Naive thymus-derived CD4-positive, alpha-beta T cell (primary cell): Measurements from ENCODE around the gene LMNTD2. TPM values are rescaled to one million over a fixed set of nuclear protein-coding genes. Genes with fewer than 3 reads are reported as not detected.

Source experiments
- ATAC-seq: fragments of 150-1000 bp; cut with Tn5 transposase; 2 replicates; pipeline ENCODE4 v1.10.0; 2021; ENCODE audit warnings: mild to moderate bottlenecking, moderate library complexity
- CTCF ChIA-PET: fragments of 350-600 bp; sonication (Branson Sonifier 250); formaldehyde crosslinking; loops from one replicate; lab custom pipeline; 2021; ENCODE audit warnings: antibody characterized with exemption; lab: Charles Lee
- POLR2A ChIA-PET: fragments of 350-600 bp; sonication (Branson Sonifier 250); formaldehyde crosslinking; loops from one replicate; lab custom pipeline; 2021; ENCODE audit warnings: antibody characterized with exemption, inconsistent platforms; lab: Charles Lee
- DNase-seq, 9 donors: peaks; one replicate each; pipeline versions ENCODE4 v3.0.0 to v3.0.0-alpha.2; 2020 to 2022; ENCODE audit warnings: mixed read lengths in 1 of 9
- H3K27ac ChIP-seq: one replicate; pipeline ENCODE4 v1.7.0; 2013; ENCODE audit warnings: mild to moderate bottlenecking, low read depth, low read length, moderate library complexity
- H3K27me3 ChIP-seq, 2 donors: one replicate each; pipeline ENCODE4 v1.7.0; 2013; ENCODE audit warnings: low read length in 2 of 2, mild to moderate bottlenecking in 2 of 2, moderate library complexity in 2 of 2; ENCODE audit not compliant: control insufficient read depth in 2 of 2, insufficient read depth in 2 of 2
- H3K36me3 ChIP-seq, 3 experiments: 1 replicate in 2 of 3; 2 replicates in 1 of 3; pipeline ENCODE4 v1.7.0; 2013; ENCODE audit warnings: low read length in 3 of 3, mild to moderate bottlenecking in 3 of 3, moderate library complexity in 1 of 3; ENCODE audit not compliant: insufficient read depth in 3 of 3, control insufficient read depth in 2 of 3
- H3K4me1 ChIP-seq, 2 donors: one replicate each; pipeline ENCODE4 v1.7.0; 2013; ENCODE audit warnings: low read length in 2 of 2, mild to moderate bottlenecking in 2 of 2, moderate library complexity in 1 of 2; ENCODE audit not compliant: control insufficient read depth in 2 of 2, insufficient read depth in 2 of 2
- H3K4me3 ChIP-seq: 2 replicates; pipeline ENCODE4 v1.7.0; 2013; ENCODE audit warnings: mild to moderate bottlenecking, low read length
- H3K9me3 ChIP-seq, 3 experiments: 1 replicate in 2 of 3; 2 replicates in 1 of 3; pipeline ENCODE4 v1.7.0; 2013; ENCODE audit warnings: low read length in 3 of 3; ENCODE audit not compliant: control insufficient read depth in 2 of 3
- H3K27ac Mint-ChIP-seq, 9 donors: one replicate each; pipeline ENCODE4 v1.8.0; 2020 to 2022; ENCODE audit warnings: mixed read lengths in 9 of 9, mild to moderate bottlenecking in 8 of 9, moderate library complexity in 5 of 9, inconsistent platforms in 2 of 9
- H3K27me3 Mint-ChIP-seq, 5 donors: one replicate each; pipeline ENCODE4 v1.8.0; 2021 to 2022; ENCODE audit warnings: mixed read lengths in 5 of 5, mild to moderate bottlenecking in 1 of 5
- H3K36me3 Mint-ChIP-seq, 5 donors: one replicate each; pipeline ENCODE4 v1.8.0; 2020 to 2022; ENCODE audit warnings: mixed read lengths in 5 of 5, mild to moderate bottlenecking in 3 of 5, inconsistent platforms in 1 of 5
- H3K4me1 Mint-ChIP-seq, 7 donors: one replicate each; pipeline ENCODE4 v1.8.0; 2020 to 2022; ENCODE audit warnings: mixed read lengths in 7 of 7, mild to moderate bottlenecking in 3 of 7, inconsistent platforms in 1 of 7
- H3K4me3 Mint-ChIP-seq, 10 donors: one replicate each; pipeline ENCODE4 v1.8.0; 2020 to 2022; ENCODE audit warnings: mild to moderate bottlenecking in 10 of 10, mixed read lengths in 10 of 10, moderate library complexity in 6 of 10, inconsistent platforms in 2 of 10
- H3K9me3 Mint-ChIP-seq, 11 donors: one replicate each; pipeline ENCODE4 v1.8.0; 2020 to 2022; ENCODE audit warnings: mixed read lengths in 11 of 11, mild to moderate bottlenecking in 4 of 11, inconsistent platforms in 1 of 11, moderate library complexity in 1 of 11
- intact Hi-C, 2 donors: fragments of 100-400 bp; cut with micrococcal nuclease; formaldehyde crosslinking; loops; one replicate each; pipeline ENCODE4 v1.15.1; 2023
- polyA plus RNA-seq, 2 donors: library from polyadenylated mRNA; unstranded; fragments of 300-500 nt; fragmentation: Illumina TruSeq; gene quantifications; one replicate each; pipeline ENCODE4 v1.2.3, GENCODE V29; 2021
- total RNA-seq, 6 experiments: library from RNA in 5 of 6; stranded (reverse) in 5 of 6; gene quantifications; 1 replicate in 5 of 6; 2 replicates in 1 of 6; pipeline ENCODE4 v1.2.3 and lab custom pipeline; 2021 to 2026

LMNTD2 gene
- total and polyA plus RNA-seq, 7 experiments from 2014 or later: 2.3 to 14.7 (median 9.0) TPM

DNA sequence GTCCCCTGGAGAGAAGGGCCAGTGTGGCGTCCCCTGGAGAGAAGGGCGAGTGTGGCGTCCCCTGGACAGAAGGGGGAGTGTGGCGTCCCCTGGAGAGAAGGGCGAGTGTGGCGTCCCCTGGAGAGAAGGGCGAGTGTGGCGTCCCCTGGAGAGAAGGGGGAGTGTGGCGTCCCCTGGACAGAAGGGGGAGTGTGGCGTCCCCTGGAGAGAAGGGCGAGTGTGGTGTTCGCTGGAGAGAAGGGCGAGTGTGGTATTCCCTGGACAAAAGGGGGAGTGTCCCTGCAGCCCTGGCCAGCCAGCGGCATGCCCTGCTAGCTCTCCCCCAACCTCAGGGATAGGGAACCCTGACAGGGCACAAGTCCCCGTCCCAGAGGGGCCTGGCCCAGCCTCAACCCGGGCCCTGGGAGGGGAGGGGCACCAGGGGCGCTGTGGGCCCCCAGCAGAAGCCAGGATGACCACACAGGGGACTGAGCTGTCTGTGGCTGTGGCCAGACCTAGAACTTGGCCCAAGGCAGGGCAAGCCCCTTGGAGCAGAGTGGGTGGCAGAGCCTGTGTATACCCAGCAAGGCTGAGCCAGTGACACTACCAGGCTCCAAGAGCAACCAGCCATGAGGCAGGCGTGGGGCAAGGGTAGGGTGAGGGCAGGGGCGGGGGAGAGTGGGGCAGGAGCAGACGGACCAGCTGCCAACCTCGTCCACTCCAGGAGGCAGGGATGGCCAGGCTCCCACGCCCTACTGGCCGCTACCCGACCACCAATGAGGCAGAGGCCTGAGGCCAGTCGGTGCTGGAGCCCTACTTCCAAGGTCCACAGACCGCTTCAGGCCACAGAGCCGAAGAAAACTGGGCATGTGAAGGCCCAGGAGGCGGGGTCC lies 29.3 kb downstream of the LMNTD2 start:
- no peak overlapping the region for H3K4me3 ChIP-seq
- Mint-ChIP-seq H3K4me3 (no peak overlapping the region), H3K27ac (no peak overlapping the region), H3K27me3 (no peaks in the 10 kb centered on the region), H3K9me3 (no peaks in the 10 kb centered on the region), H3K36me3 (peaks cover 0 to 6% (median 0%) of the 10 kb centered on the region in 5 donors), H3K4me1 (peaks cover 0 to 5% (median 2%) of the 10 kb centered on the region in 7 donors)
- ChIA-PET CTCF (interaction anchor here (1.6 kb wide), 1 partner anchor 12 kb away, joined by 5 read pairs; no protein-coding TSS in a partner anchor), POLR2A (no interaction called here)
- no peaks in the 10 kb centered on the region for H3K27me3 ChIP-seq
- peaks cover 5 to 6% of the 10 kb centered on the region in 2 donors for H3K4me1 ChIP-seq
- H3K9me3 ChIP-seq: no peaks in the 10 kb centered on the region
- ATAC-seq (no peak), DNase-seq (no peak)
- intact Hi-C loops: no loop called here
- H3K27ac ChIP-seq: no peak overlapping the region
- peaks cover 0 to 30% (median 0%) of the 10 kb centered on the region in 3 experiments for H3K36me3 ChIP-seq

DNA sequence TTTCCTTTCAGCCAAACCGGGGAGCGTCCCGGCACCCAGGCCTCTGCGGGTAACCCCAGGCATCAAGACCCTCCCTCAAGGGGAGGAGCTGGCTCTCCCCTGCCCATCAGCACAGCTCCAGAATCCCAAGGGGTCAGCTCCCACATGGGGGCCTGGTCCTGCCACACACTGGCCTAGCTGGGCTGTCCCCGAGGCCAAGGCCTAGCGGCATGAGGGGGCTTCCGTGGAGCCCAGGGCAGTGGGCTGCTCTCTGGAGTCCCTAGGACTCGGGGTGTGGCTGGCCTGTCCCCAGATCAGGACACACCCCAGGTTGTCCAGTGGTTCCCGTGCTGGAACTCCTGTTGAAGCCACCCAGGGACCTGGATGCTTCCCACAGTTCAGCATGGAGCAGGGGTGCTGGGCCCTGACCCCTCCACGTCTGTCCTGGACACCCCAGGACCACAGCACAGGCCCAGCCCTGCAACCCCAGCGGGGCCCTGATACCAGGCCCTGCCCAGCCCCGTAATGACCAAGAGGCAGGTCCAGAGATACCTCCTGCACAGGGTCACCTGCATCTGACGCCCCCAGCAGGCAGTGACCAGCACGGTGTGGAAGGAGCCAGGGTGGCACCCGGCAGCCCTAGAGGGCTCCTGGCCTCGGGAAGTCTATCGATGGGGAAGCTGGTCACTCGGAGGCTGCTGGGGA lies 30.7 kb downstream of the LMNTD2 start:
- Histone ChIP-seq H3K27me3 (no peaks in the 10 kb centered on the region), H3K9me3 (no peaks in the 10 kb centered on the region), H3K27ac (no peak overlapping the region), H3K36me3 (peaks cover 0 to 30% (median 0%) of the 10 kb centered on the region in 3 experiments), H3K4me1 (peaks cover 5 to 6% of the 10 kb centered on the region in 2 donors), H3K4me3 (no peak overlapping the region)
- ChIA-PET CTCF (no interaction called here), POLR2A (no interaction called here)
- Mint-ChIP-seq H3K4me1 (peaks cover 0 to 3% (median 0%) of the 10 kb centered on the region in 7 donors), H3K27ac (no peak overlapping the region), H3K9me3 (no peaks in the 10 kb centered on the region), H3K4me3 (no peak overlapping the region), H3K27me3 (no peaks in the 10 kb centered on the region), H3K36me3 (peaks cover 0 to 6% (median 0%) of the 10 kb centered on the region in 5 donors)
- intact Hi-C loops: no loop called here
- no peak for DNase-seq
- ATAC-seq: no peak

DNA sequence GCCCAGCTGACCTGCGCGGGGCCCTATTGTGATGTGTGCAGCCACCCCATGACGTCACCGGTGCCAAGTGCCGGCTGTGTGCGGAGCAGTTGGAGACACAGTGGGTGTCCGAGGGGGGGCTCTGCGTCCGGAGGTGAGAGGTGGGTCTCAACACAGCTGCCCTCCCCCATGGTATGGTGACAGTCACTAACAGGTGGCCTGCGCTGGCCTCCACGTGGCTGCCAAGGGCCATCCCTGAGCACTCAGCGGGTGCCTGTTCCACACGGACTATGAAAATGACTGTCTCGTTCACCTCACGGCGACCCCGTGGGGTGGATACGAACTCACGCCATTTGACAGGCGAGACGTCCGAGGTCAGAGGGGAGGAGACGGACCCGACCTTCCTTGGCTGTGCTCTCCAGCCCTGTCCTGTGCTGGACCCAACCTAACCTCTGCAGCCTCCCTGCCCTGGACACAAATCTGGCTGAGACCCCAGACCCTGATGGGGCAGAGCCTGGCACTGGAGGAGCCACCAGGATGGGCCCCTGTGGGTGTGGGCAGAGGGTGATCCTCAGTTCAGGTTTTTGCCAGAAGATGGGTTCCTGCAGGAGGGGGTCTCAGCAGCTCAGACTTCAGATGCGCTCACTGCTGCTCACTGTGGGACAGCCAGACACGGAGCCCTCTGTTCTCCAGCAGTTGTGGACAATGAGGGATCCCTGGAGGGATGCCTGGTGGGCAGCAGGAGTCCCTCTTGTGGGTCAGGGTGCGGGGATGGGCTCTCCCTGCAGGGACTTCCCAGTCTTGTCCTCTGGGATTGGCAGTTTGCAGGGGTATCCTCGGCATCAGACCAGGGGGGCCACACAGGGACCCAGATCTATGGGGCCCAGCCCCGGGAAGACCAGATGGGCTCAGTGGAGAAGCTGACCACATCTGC lies 31.5 kb downstream of the LMNTD2 start:
- no peak for ATAC-seq
- ChIA-PET CTCF (no interaction called here), POLR2A (no interaction called here)
- Histone ChIP-seq H3K27me3 (no peaks in the 10 kb centered on the region), H3K27ac (no peak overlapping the region), H3K9me3 (no peaks in the 10 kb centered on the region), H3K4me1 (peaks cover 0 to under 1% of the 10 kb centered on the region in 2 donors), H3K36me3 (peaks cover 0 to 30% (median 0%) of the 10 kb centered on the region in 3 experiments), H3K4me3 (no peak overlapping the region)
- DNase-seq: no peak
- Mint-ChIP-seq H3K27ac (no peak overlapping the region), H3K36me3 (peaks cover 0 to 6% (median 0%) of the 10 kb centered on the region in 5 donors), H3K4me3 (no peak overlapping the region), H3K4me1 (peaks cover 0 to 3% (median 0%) of the 10 kb centered on the region in 7 donors), H3K27me3 (no peaks in the 10 kb centered on the region), H3K9me3 (no peaks in the 10 kb centered on the region)
- intact Hi-C loops: no loop called here

GRCh38 chr11:528166-528814 lies 32.2 kb downstream of the LMNTD2 start:
- intact Hi-C loops: no loop called here
- Mint-ChIP-seq H3K4me1 (no peaks in the 10 kb centered on the region), H3K9me3 (no peaks in the 10 kb centered on the region), H3K36me3 (peaks cover 0 to 6% (median 0%) of the 10 kb centered on the region in 5 donors), H3K27ac (no peak overlapping the region), H3K27me3 (no peaks in the 10 kb centered on the region), H3K4me3 (no peak overlapping the region)
- Histone ChIP-seq H3K4me3 (no peak overlapping the region), H3K9me3 (no peaks in the 10 kb centered on the region), H3K36me3 (peaks cover 0 to 24% (median 0%) of the 10 kb centered on the region in 3 experiments), H3K4me1 (no peaks in the 10 kb centered on the region), H3K27me3 (no peaks in the 10 kb centered on the region), H3K27ac (no peak overlapping the region)
- POLR2A ChIA-PET: no interaction called here
- CTCF ChIA-PET: no interaction called here
- ATAC-seq: no peak
- no peak for DNase-seq

DNA sequence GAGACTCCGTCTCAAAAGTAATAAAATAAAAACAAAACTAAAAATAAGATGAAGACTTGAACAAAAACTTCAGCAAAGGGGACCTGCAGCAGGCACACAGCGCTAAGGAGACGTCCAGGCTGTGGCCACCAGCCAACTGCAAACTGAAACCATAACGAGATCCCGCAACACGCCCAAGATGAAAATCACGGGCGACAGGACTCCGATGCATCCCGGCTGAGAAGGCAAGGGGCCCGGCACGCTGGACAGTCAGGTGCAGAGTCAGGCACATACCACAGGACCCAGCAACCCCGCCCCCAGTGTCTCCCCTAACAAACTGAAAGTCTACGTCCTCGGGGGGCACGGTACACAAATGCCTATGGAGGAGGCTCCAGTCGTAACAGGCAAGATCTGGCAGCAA lies 34.3 kb downstream of the LMNTD2 start:
- no peaks in the 10 kb centered on the region for H3K4me1 Mint-ChIP-seq
- no peaks in the 10 kb centered on the region for H3K9me3 Mint-ChIP-seq
- H3K27me3 ChIP-seq: no peaks in the 10 kb centered on the region
- ChIA-PET CTCF (no interaction called here), POLR2A (no interaction called here)
- H3K36me3 Mint-ChIP-seq: peaks cover 0 to 3% (median 0%) of the 10 kb centered on the region in 5 donors
- peaks cover 0 to 3% (median 0%) of the 10 kb centered on the region in 3 experiments for H3K36me3 ChIP-seq
- no peaks in the 10 kb centered on the region for H3K9me3 ChIP-seq
- intact Hi-C loops: no loop called here
- H3K4me1 ChIP-seq: no peaks in the 10 kb centered on the region
- no peak overlapping the region for H3K4me3 Mint-ChIP-seq
- H3K27me3 Mint-ChIP-seq: no peaks in the 10 kb centered on the region
- no peak overlapping the region for H3K4me3 ChIP-seq
- no peak overlapping the region for H3K27ac ChIP-seq
- H3K27ac Mint-ChIP-seq: no peak overlapping the region
- no peak for ATAC-seq
- DNase-seq: no peak
